ENCODE measurements around the gene MLF2. TPM values are rescaled to one million over a fixed set of nuclear protein-coding genes. Genes with fewer than 3 reads are reported as not detected.

MLF2 gene
- total RNA-seq, 2 experiments from 2014 or later = 90.7 to 95.4 TPM

Other genes starting within 250 kb of the MLF2 start
- gene GAPDH, start 218.6 kb downstream of the MLF2 start, total RNA-seq = 1,000 to 10,000 TPM; 4,459 to 4,958 TPM
- gene IFFO1, start 197.1 kb downstream of the MLF2 start, total RNA-seq = 10 to 100 TPM; 28.3 to 30.4 TPM
- 10 to 100 TPM; 74.1 to 76.4 TPM for gene NOP2, start 184.8 kb downstream of the MLF2 start, total RNA-seq
- 100 to 1,000 TPM; 262 to 263 TPM for gene CHD4, start 145.8 kb downstream of the MLF2 start, total RNA-seq
- 1 to 10 TPM; 6.2 to 6.6 TPM for gene LPAR5, start 117.2 kb downstream of the MLF2 start, total RNA-seq
- gene ACRBP, start 105.7 kb downstream of the MLF2 start, total RNA-seq = 1 to 10 TPM; 1.6 to 2.6 TPM
- gene ING4, start 90.0 kb downstream of the MLF2 start, total RNA-seq = 10 to 100 TPM; 33.7 to 40.2 TPM
- 10 to 100 TPM; 90.9 to 95.4 TPM for gene ZNF384, start 63.8 kb downstream of the MLF2 start, total RNA-seq
- not detected for gene PIANP, start 52.3 kb downstream of the MLF2 start, total RNA-seq
- gene COPS7A, start 29.1 kb downstream of the MLF2 start, total RNA-seq = 10 to 100 TPM; 29.5 to 36.8 TPM
- gene PTMS, start 13.2 kb upstream of the MLF2 start, total RNA-seq = 10 to 100 TPM; 16.4 to 25.6 TPM
- gene LAG3, start 19.4 kb upstream of the MLF2 start, total RNA-seq = 10 to 100 TPM; 12.0 to 13.1 TPM
- gene CD4, start 36.4 kb upstream of the MLF2 start, total RNA-seq = 100 to 1,000 TPM; 219 to 227 TPM
- under 1 TPM; 0.25 to 0.29 TPM for gene GPR162, start 68.7 kb upstream of the MLF2 start, total RNA-seq
- under 1 TPM in 1 of 2 experiments, not detected in 1; 0.40 TPM for gene P3H3, start 75.3 kb upstream of the MLF2 start, total RNA-seq
- not detected for gene GNB3, start 87.8 kb upstream of the MLF2 start, total RNA-seq
- gene CDCA3, start 98.1 kb upstream of the MLF2 start, total RNA-seq = 100 to 1,000 TPM; 118 to 122 TPM
- 100 to 1,000 TPM; 119 to 131 TPM for gene USP5, start 99.0 kb upstream of the MLF2 start, total RNA-seq
- gene TPI1, start 114.4 kb upstream of the MLF2 start, total RNA-seq = 1,000 to 10,000 TPM in 1 of 2 experiments, 100 to 1,000 TPM in 1; 918 to 1,035 TPM
- 10 to 100 TPM; 15.4 to 17.3 TPM for gene SPSB2, start 120.2 kb upstream of the MLF2 start, total RNA-seq
- 1 to 10 TPM; 4.4 to 5.2 TPM for gene LRRC23, start 151.7 kb upstream of the MLF2 start, total RNA-seq
- gene ENO2, start 161.4 kb upstream of the MLF2 start, total RNA-seq = 100 to 1,000 TPM; 156 to 160 TPM
- gene ATN1, start 174.8 kb upstream of the MLF2 start, total RNA-seq = 10 to 100 TPM; 27.3 to 27.6 TPM
- not detected for gene RNU7-1, start 190.7 kb upstream of the MLF2 start, total RNA-seq
- gene C12orf57, start 190.9 kb upstream of the MLF2 start, total RNA-seq = 100 to 1,000 TPM; 156 to 181 TPM
- 100 to 1,000 TPM; 346 to 354 TPM for gene PTPN6, start 198.2 kb upstream of the MLF2 start, total RNA-seq
- gene PHB2, start 217.5 kb upstream of the MLF2 start, total RNA-seq = 100 to 1,000 TPM; 214 to 230 TPM
- gene EMG1, start 217.8 kb upstream of the MLF2 start, total RNA-seq = 10 to 100 TPM; 41.8 to 53.3 TPM